Uterus (tissue), 2 donors: ENCODE results near the gene PRIM2.
"Not testable (repeated sequence)": the region's sequence is repeated elsewhere in the genome, so short reads cannot be mapped to it uniquely, and the experiment has no call there.

Experiments used
- CTCF ChIP-seq, 4 experiments: fragments of 200-600 bp in 2 of 4; fragments of 450-650 bp in 2 of 4; sonication (generic) in 2 of 4; IDR thresholded peaks; one replicate each; pipeline ENCODE4 v1.5.1; 2016 to 2019; ENCODE audit warnings: antibody characterized with exemption in 4 of 4, mild to moderate bottlenecking in 2 of 4, moderate library complexity in 1 of 4
- POLR2A ChIP-seq, 2 donors: fragments of 450-650 bp; IDR thresholded peaks; one replicate each; pipeline ENCODE4 v1.6.1; 2016; ENCODE audit warnings: antibody characterized with exemption in 2 of 2, mild to moderate bottlenecking in 1 of 2, moderate library complexity in 1 of 2

- TF ChIP-seq CTCF, POLR2A (IDR thresholded peaks at IDR 0.05): not testable (repeated sequence)
These were observed 240.4 kb downstream of the PRIM2 start for GRCh38 chr6:57557855-57558254.
